HG02759 (cell line): ENCODE data around the gene TEAD3.

ENCODE experiments used
- ATAC-seq: cut with Tn5 transposase; IDR thresholded peaks from one replicate; pipeline ENCODE4 v1.9.1; 2021; ENCODE audit warnings: mild to moderate bottlenecking, moderate library complexity; ENCODE audit not compliant: unreplicated experiment

TEAD3 gene

DNA sequence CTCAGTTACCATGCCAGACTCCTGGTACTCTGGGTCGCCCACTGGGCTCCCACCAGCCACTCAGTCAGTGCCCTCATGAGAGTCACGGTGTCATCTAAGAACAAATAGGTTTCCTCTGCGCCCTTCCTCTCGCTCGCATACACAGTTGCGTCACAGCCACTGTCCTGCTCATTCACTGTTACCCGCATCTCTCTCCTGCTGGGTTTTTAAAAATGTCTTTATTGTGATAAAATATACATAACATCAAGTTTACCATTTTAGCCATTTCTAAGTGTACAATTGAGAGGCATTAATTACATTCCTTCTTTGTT, 4.0 kb downstream of the TEAD3 start:
- no peak for ATAC-seq

GRCh38 chr6:35492258-35492973, 4.5 kb downstream of the TEAD3 start:
- ATAC-seq = no peak

DNA sequence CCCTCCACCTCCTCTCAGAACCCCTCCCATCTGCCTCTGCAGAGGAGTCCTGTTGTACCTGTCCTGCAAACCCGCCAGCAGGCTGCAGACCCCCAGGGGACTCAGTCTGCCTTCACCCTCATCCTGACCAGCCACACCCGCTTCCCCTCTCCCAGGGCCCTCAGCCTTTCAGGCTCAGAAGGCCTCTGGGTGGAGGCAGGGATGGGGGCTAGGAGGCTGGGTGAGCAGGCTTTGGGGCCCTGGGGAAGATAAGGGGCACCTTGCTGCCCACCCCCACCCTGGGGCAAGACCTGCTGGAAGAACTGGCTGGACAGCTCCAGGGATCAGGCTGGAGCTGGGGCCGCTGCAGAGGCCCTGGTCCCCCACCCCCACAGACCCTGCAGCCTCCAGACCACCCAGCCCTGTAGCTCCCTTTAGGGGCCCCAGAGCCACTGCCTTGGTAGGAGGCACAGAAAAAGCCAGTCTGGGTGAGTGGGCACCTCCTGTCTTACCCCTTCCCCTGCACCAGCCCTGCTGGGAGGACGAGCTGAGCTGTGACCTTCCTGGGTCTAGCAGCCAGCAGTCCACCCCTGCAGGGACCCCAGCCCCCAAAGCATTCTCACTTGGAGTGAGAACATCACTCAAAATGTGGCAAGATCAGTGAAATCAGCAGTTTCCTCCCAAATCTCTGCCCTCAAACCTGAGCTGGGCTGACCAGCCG, 5.2 kb downstream of the TEAD3 start:
- no peak for ATAC-seq

DNA sequence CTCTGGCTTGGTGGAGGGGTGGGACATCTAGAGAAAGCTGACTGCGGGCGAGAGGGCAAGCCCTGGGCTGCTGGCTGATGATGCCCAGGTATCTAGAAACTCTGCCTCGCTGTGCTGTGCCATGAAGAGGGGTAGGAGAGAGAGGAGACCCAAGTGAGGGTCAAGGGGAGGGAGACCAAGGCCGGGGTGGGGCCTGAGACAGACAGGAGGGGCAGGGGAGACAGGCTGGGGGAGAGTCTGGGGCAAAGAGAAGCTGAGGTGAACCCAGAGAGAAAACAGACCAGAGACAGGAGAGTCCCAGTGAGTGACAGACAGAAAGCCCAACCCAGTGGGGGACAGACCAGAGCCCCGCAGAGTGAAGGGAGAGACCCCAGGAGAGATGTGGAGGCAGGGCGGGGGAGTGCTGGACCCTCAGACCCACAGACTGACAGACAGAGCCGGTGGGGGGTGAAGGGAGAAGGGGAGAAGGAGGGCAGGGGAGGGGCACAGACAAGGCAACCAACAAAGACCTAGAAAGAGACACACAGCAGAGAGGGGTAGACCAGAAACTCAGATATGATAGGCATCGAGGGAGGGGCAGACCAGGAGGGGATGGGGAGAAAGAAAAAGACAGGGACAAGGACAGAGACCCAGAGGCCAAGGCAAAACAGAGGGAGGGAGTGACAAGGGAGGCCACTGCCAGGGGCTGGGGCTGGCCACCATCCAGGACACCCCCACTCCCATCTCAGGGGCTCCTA, 5.9 kb downstream of the TEAD3 start:
- ATAC-seq = no peak

DNA sequence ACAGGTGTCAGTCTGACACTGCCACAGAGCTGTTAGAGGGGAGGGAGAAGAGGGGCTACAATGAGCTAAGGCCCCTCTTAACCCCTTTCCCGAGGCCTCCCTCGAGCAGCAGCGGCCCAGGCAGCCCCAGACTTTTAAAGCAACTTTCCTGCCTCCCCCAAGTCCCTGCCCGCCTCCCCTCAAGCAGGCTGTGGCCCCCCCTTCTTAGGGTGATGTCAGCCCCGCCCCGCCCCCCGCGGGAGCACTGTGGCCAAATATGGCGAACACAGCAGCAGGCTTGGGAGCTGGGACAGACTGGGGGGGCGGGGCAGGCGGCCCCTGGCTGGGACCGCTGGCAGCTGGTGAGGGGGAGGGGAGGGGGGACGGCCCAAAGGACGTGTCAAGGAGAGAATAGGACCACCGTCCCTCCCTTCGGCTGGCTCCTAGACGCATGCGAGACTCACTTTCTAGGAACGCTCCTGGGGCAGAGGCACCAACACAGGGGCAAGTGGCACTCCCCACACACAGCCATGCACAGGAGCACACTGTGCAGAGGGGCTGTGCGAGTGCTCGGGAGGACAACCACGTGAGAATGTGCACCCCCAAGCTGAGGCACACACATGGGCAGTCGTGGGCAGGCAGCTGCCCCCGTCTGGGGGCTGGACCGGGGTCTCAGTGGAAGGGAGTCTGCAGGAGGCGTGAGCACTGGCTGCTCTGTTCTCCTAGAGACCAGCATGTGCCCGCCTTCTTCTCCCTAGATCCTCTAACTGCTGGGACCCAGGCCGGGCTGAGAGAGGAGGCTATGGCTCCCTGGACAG, 6.7 kb downstream of the TEAD3 start:
- ATAC-seq = no peak

- no peak for ATAC-seq
These were observed 7.8 kb downstream of the TEAD3 start for GRCh38 chr6:35489066-35489465.

DNA sequence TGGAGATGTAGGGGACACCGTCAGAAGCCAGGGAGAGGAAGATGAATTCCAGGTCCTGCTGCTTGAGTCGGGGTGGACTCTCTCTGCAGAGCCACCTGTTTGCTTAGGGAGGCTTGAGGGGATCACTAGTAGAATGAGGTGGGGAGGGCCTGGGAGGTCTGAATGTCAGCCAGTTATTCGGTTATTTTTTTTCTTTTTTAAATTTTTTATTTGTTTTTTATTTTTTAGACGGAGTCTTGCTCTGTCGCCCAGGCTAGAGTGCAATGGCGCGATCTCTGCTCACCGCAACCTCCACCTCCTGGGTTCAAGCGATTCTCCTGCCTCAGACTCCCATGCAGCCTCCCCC, 8.4 kb downstream of the TEAD3 start:
- no peak for ATAC-seq

GRCh38 chr6:35487658-35488516, 9.0 kb downstream of the TEAD3 start:
- no peak for ATAC-seq

- ATAC-seq = no peak
These were observed 10.6 kb downstream of the TEAD3 start for GRCh38 chr6:35486005-35486925.

GRCh38 chr6:35485402-35485877, 11.4 kb downstream of the TEAD3 start:
- ATAC-seq = no peak

- ATAC-seq = no peak
These were observed 11.9 kb downstream of the TEAD3 start for GRCh38 chr6:35484921-35485392.

- ATAC-seq = no peak
These were observed 12.8 kb downstream of the TEAD3 start for GRCh38 chr6:35483893-35484645.

- no peak for ATAC-seq
These were observed 13.4 kb downstream of the TEAD3 start for GRCh38 chr6:35483490-35483889.

- no peak for ATAC-seq
These were observed 13.8 kb downstream of the TEAD3 start for GRCh38 chr6:35483062-35483461.

GRCh38 chr6:35481226-35481625, 15.7 kb downstream of the TEAD3 start:
- no peak for ATAC-seq

DNA sequence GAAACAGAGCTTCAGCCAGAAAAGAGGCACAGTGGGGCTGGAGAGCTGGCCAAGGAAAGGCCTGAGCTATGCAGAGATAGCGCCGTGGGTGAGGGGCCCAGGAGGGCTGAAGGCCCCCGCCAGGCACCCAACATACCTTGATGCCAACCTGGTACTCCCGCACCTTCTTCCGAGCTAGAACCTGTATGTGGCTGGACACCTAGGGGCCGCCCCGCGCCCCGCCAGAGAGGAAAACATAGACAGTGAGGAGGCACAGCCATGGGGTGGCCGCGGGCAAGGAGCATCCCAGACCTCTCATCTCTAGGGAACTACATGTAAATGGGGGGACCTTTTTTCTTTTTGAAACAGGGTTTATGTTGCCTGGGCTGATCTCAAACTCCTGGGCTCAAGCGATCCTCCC, 16.7 kb downstream of the TEAD3 start:
- no peak for ATAC-seq

DNA sequence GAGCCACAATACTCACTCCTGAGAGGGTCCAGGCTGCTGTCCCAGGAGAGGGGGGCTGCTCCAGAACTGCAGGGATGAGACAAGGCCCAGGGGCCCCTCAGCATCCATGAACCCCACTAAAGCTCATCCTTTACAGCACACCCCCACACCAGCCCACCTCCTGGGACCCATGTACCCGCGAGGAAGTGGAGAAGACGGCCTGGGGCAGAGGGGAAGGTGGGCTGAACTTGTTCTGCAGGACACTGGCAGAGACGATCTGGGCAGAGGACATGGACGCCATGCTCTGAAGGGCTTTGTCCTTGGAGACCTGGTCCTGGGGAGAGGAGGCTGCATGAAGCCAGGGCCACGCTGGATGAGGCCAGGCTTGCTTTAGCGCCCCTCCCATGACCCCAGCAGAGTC, 18.6 kb downstream of the TEAD3 start:
- no peak for ATAC-seq

DNA sequence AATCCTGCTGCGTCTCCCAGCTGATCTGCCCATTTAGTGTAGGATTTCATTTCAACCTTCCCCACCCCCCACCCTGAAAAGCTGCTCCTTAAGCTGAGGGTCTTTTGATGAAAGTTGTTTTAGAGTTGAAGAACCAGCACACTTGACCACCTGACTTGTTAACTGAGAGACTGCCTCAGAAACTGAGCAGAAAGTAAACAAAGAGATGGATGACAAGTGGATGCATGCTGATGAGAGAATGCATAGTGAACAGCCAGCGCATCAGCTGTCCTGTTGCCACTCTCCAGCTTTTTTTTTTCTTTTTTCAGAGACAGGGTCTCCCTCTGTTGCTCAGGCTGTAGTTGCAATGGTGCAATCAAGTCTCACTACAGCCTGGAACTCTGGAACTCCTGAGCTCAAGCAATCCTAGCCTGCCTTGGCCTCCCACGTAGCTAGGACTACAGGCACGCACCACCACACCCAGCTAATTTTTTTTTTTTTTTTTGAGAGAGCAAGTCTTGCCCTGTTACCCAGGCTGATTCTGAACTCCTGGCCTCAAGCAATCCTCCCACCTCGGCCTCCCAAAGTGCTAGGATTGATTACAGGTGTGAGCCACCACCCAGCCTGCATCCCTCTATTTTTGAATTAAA, 19.2 kb downstream of the TEAD3 start:
- no peak for ATAC-seq
